ENCODE data around the gene CATSPERD.

The CATSPERD gene

DNA sequence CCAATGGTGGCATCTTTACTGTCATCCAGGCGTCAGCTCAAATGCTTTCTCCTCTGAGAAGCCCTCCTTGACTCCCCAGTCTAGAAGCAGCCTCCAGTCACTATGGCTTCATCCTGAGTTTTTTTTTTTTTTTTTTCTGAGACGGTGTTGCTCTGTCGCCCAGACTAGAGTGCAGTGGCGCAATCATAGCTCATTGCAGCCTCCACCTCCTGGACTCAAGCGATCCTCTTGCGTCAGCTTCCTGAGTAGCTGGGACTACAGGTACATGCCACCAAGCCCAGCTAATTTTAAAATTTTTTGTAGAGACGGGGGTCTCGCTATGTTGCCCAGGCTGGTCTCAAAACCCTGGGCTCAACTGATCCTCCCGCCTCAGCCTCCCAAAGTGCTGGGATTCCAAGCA is 88.6 kb downstream of the CATSPERD start:
- no peak for DNase-seq (ENCODE audit: extremely low read depth, low read depth)
- TF ChIP-seq, protein P1, sequence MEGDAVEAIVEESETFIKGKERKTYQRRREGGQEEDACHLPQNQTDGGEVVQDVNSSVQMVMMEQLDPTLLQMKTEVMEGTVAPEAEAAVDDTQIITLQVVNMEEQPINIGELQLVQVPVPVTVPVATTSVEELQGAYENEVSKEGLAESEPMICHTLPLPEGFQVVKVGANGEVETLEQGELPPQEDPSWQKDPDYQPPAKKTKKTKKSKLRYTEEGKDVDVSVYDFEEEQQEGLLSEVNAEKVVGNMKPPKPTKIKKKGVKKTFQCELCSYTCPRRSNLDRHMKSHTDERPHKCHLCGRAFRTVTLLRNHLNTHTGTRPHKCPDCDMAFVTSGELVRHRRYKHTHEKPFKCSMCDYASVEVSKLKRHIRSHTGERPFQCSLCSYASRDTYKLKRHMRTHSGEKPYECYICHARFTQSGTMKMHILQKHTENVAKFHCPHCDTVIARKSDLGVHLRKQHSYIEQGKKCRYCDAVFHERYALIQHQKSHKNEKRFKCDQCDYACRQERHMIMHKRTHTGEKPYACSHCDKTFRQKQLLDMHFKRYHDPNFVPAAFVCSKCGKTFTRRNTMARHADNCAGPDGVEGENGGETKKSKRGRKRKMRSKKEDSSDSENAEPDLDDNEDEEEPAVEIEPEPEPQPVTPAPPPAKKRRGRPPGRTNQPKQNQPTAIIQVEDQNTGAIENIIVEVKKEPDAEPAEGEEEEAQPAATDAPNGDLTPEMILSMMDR (IDR thresholded peaks at IDR 0.05; ENCODE audit: low read depth, low read length), result no peak

DNA sequence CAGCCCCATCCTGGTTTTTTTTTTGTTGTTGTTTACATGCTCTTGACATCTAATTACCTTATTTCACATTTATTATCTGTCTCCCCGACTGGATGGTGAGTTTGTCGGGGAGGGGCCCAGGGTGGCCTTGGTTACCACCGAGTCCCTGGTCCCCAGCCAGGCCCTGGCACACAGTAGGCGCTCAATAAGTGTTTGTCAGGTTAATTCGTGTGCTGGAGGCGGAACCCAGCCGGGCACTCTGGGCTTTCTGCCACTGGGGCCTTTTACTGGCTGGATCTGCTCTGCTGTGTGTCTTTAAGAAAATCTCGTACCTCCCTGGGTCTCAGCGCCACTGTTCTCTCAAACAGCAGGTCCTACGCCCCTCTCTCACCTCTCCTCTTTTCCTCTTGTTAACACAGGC is 89.0 kb downstream of the CATSPERD start:
- TF ChIP-seq, protein P1 (IDR thresholded peaks at IDR 0.05; ENCODE audit: low read depth, low read length), result no peak
- no peak for DNase-seq (ENCODE audit: extremely low read depth, low read depth)

DNA sequence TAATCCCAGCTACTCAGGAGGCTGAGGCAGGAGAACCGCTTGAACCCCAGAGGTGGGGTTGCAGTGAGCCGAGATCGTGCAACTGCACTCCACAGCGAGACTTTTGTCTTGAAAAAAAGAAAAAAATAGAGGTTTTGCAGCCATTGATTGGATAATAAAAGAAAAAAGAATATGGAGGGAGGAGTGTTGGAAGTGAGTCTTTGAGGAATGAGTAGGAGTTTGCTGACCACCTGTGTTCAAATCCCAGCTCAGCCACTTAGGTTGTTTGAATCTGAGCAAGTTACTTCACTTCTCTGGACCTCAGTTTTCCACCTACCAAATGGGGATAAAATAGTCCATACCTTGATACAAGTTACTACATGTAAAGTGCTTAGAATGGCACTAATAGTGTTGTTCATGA is 90.7 kb downstream of the CATSPERD start:
- DNase-seq (ENCODE audit: extremely low read depth, low read depth), result no peak
- TF ChIP-seq, protein P1 (IDR thresholded peaks at IDR 0.05; ENCODE audit: low read depth, low read length), result no peak

DNA sequence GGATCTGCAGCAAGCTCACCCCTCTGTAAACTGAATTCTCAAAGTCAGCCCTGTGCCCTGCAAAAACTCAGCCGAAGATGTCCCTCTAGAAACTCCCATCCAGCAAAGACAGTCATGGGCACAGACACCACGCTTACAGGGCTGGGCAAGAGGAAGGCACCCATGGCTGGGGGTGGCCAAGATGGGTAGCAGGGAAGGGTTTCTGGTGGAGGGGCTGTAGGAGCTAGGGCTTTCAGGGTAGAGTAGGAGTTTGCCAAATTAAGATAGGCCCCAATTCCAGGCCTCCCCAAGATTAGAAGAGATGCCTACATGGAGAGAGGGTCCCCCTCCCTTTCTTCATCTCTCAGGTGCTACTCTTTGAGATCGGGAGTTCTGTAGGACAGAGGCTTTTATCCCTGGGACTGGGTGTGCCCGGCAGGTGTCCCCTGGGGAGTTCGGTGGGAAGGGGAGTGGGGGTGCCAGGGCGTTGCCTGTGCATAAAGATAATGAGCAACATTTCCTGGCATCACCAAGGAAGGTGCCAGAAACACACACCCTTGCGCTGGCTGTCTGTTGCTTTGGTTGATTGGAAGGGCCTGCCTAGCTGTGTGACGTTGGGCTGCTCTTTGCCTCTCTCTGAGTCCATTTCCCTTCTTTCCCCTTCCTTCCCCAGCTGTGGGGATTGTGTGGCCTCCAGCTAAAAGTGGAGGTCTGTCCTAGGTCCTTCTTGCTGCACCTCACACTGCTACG is 93.8 kb downstream of the CATSPERD start:
- DNase-seq (ENCODE audit: extremely low read depth, low read depth), result no peak
- TF ChIP-seq, protein P1 (IDR thresholded peaks at IDR 0.05; ENCODE audit: low read depth, low read length), result no peak

DNA sequence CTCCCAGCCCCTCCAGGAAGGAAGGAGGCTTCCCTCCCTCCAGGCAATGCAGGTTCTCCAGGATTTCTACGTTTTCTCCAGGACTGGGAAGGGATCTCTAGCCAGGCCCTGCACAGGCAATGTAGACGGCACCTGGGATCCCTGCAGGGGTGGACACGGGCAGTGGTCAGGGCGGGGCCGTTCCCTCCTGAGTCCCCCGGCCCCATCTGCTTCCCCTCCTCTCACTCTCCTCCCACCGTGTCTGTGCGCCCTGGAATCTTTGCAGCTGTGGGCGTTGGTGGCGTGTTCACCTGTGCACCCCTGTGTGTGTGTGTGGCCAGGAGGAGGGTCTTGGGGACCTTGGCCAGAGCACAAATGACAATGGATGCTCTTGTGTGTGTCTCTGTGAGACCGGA is 94.4 kb downstream of the CATSPERD start:
- no peak for DNase-seq (ENCODE audit: extremely low read depth, low read depth)
- TF ChIP-seq, protein P1 (IDR thresholded peaks at IDR 0.05; ENCODE audit: low read depth, low read length), result no peak

GRCh38 chr19:5817218-5817617 is 96.8 kb downstream of the CATSPERD start:
- no peak for DNase-seq (ENCODE audit: extremely low read depth, low read depth)
- TF ChIP-seq, protein P1 (IDR thresholded peaks at IDR 0.05; ENCODE audit: low read depth, low read length), result no peak

DNA sequence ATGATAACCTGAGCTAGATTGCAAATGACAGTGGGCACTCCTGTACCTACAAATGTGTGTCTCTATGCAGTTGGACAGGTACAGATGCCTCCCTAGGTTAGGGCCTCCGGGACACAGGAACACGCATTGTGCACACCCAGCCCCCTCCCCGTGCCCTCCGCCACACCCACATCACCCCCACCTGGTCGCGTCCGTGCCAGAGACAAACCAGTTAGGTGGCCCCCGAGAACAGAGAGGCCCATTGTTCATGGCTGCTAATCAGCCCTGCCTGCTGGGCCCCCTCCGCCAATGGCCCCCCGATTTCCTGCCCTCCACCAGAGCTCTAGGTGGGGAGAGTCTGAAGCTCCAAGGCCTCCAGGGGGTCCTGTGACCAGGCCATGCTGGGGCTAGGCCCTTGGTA is 98.2 kb downstream of the CATSPERD start:
- DNase-seq (ENCODE audit: extremely low read depth, low read depth), result no peak
- TF ChIP-seq, protein P1 (IDR thresholded peaks at IDR 0.05; ENCODE audit: low read depth, low read length), result no peak
